ENCODE results near the gene NTNG2. TPM values are rescaled to one million over a fixed set of nuclear protein-coding genes. Genes with fewer than 3 reads are reported as not detected.

The NTNG2 gene
- polyA plus RNA-seq, 1 donor from 2014 or later = 0.43 TPM

- peaks cover 21% of the 10 kb centered on the region for H3K27me3 ChIP-seq (ENCODE audit: insufficient read depth, low read depth, low read length)
- no peak overlapping the region for H2AFZ ChIP-seq (ENCODE audit: low read depth, low read length)
- no peak overlapping the region for H3K27ac ChIP-seq (ENCODE audit: low read length)
- no peaks in the 10 kb centered on the region for H3K79me2 ChIP-seq (replicated peaks; ENCODE audit: insufficient read depth, low read length)
- no peaks in the 10 kb centered on the region for H3F3A ChIP-seq (ENCODE audit: insufficient read depth, low read length, poor library complexity, severe bottlenecking)
- TF ChIP-seq MXI1 (conservative IDR thresholded peaks at IDR 0.05; ENCODE audit: poor library complexity, severe bottlenecking) = no peak
- TF ChIP-seq EZH2 (IDR thresholded peaks at IDR 0.05; ENCODE audit: borderline replicate concordance, insufficient read depth, low read length, poor library complexity, severe bottlenecking) = no peak
- no peak for TF ChIP-seq TAF1 (IDR thresholded peaks at IDR 0.05; ENCODE audit: low read depth)
- no peak for TF ChIP-seq REST (IDR thresholded peaks at IDR 0.05; ENCODE audit: borderline replicate concordance)
- no peak for TF ChIP-seq RAD21 (conservative IDR thresholded peaks at IDR 0.05)
- H3K4me2 ChIP-seq (ENCODE audit: low read length) = no peak overlapping the region
- H3K9ac ChIP-seq (ENCODE audit: low read length) = no peak overlapping the region
- no peaks in the 10 kb centered on the region for H3K9me2 ChIP-seq (ENCODE audit: insufficient read depth, low read length)
- H4K20me1 ChIP-seq (ENCODE audit: insufficient read depth) = no peaks in the 10 kb centered on the region
- no peaks in the 10 kb centered on the region for H3K9me3 ChIP-seq (ENCODE audit: low read length)
- H3K36me3 ChIP-seq (ENCODE audit: insufficient read depth, low read length) = no peaks in the 10 kb centered on the region
- no peak overlapping the region for H3K4me3 ChIP-seq (ENCODE audit: low read length)
These were observed 75.6 kb downstream of the NTNG2 start for GRCh38 chr9:132237481-132237880.

GRCh38 chr9:132238026-132238972, 76.4 kb downstream of the NTNG2 start:
- Histone ChIP-seq H3K27me3 (ENCODE audit: insufficient read depth, low read depth, low read length) (peaks cover 30% of the 10 kb centered on the region), H3K9ac (ENCODE audit: low read length) (no peak overlapping the region), H3F3A (ENCODE audit: insufficient read depth, low read length, poor library complexity, severe bottlenecking) (no peaks in the 10 kb centered on the region), H3K4me3 (ENCODE audit: low read length) (no peak overlapping the region), H3K9me2 (ENCODE audit: insufficient read depth, low read length) (no peaks in the 10 kb centered on the region), H3K4me2 (ENCODE audit: low read length) (no peak overlapping the region), H3K36me3 (ENCODE audit: insufficient read depth, low read length) (no peaks in the 10 kb centered on the region), H3K79me2 (replicated peaks; ENCODE audit: insufficient read depth, low read length) (no peaks in the 10 kb centered on the region), H2AFZ (ENCODE audit: low read depth, low read length) (no peak overlapping the region), H3K27ac (ENCODE audit: low read length) (no peak overlapping the region), H3K9me3 (ENCODE audit: low read length) (no peaks in the 10 kb centered on the region), H4K20me1 (ENCODE audit: insufficient read depth) (no peaks in the 10 kb centered on the region)
- TF ChIP-seq CTCF (IDR thresholded peaks at IDR 0.05; ENCODE audit: poor library complexity, severe bottlenecking) = no peak
- TF ChIP-seq RAD21 (conservative IDR thresholded peaks at IDR 0.05) = no peak
- TF ChIP-seq EP300 (conservative IDR thresholded peaks at IDR 0.05; ENCODE audit: poor library complexity, severe bottlenecking) = no peak

Measured in neural cell (in vitro differentiated cells).